Measurements from ENCODE around the gene SCLY. TPM values are rescaled to one million over a fixed set of nuclear protein-coding genes. Genes with fewer than 3 reads are reported as not detected.

Gene SCLY
- total and polyA plus RNA-seq, 2 of the 13 experiments (the other 11 are each of a cell fraction or from before 2014, with no cell fraction given), result 27.9 to 38.6 TPM

GRCh38 chr2:238136820-238137537, 76.2 kb downstream of the SCLY start (continued):
- TF ChIP-seq ARID3A (IDR thresholded peaks at IDR 0.05; ENCODE audit: low read depth, low read length) (no peak), ZNF652 (CRISPR knock-in tag; IDR thresholded peaks at IDR 0.05; ENCODE audit: borderline replicate concordance, low read depth) (no peak), ZC3H13 (CRISPR knock-in tag; IDR thresholded peaks at IDR 0.05) (no peak), ZUFSP (CRISPR knock-in tag; IDR thresholded peaks at IDR 0.05; ENCODE audit: borderline replicate concordance) (no peak), HHEX (CRISPR knock-in tag; IDR thresholded peaks at IDR 0.05) (no peak), SRF (IDR thresholded peaks at IDR 0.05; ENCODE audit: low read depth, low read length) (no peak), ZNF775 (CRISPR knock-in tag; IDR thresholded peaks at IDR 0.05; ENCODE audit: borderline replicate concordance) (no peak), KDM5A (IDR thresholded peaks at IDR 0.05; ENCODE audit: borderline replicate concordance, low read length) (no peak), RFX5 (IDR thresholded peaks at IDR 0.05; ENCODE audit: low read depth, low read length) (no peak), CSRNP1 (CRISPR knock-in tag; IDR thresholded peaks at IDR 0.05) (no peak)
- TF ChIP-seq, protein P1, sequence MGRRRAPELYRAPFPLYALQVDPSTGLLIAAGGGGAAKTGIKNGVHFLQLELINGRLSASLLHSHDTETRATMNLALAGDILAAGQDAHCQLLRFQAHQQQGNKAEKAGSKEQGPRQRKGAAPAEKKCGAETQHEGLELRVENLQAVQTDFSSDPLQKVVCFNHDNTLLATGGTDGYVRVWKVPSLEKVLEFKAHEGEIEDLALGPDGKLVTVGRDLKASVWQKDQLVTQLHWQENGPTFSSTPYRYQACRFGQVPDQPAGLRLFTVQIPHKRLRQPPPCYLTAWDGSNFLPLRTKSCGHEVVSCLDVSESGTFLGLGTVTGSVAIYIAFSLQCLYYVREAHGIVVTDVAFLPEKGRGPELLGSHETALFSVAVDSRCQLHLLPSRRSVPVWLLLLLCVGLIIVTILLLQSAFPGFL (CRISPR knock-in tag; IDR thresholded peaks at IDR 0.05), result no peak
- TF ChIP-seq, protein P2, sequence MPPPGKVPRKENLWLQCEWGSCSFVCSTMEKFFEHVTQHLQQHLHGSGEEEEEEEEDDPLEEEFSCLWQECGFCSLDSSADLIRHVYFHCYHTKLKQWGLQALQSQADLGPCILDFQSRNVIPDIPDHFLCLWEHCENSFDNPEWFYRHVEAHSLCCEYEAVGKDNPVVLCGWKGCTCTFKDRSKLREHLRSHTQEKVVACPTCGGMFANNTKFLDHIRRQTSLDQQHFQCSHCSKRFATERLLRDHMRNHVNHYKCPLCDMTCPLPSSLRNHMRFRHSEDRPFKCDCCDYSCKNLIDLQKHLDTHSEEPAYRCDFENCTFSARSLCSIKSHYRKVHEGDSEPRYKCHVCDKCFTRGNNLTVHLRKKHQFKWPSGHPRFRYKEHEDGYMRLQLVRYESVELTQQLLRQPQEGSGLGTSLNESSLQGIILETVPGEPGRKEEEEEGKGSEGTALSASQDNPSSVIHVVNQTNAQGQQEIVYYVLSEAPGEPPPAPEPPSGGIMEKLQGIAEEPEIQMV (CRISPR knock-in tag; IDR thresholded peaks at IDR 0.05; ENCODE audit: low read depth), result no peak; the same call in 1 of the 2 replicates
- TF ChIP-seq, protein P3, sequence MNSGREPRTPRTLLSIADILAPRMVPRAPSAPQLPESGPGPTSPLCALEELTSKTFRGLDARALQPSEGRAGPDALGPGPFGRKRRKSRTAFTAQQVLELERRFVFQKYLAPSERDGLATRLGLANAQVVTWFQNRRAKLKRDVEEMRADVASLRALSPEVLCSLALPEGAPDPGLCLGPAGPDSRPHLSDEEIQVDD (CRISPR knock-in tag; IDR thresholded peaks at IDR 0.05; ENCODE audit: borderline replicate concordance), result no peak
- TF ChIP-seq, protein P4, sequence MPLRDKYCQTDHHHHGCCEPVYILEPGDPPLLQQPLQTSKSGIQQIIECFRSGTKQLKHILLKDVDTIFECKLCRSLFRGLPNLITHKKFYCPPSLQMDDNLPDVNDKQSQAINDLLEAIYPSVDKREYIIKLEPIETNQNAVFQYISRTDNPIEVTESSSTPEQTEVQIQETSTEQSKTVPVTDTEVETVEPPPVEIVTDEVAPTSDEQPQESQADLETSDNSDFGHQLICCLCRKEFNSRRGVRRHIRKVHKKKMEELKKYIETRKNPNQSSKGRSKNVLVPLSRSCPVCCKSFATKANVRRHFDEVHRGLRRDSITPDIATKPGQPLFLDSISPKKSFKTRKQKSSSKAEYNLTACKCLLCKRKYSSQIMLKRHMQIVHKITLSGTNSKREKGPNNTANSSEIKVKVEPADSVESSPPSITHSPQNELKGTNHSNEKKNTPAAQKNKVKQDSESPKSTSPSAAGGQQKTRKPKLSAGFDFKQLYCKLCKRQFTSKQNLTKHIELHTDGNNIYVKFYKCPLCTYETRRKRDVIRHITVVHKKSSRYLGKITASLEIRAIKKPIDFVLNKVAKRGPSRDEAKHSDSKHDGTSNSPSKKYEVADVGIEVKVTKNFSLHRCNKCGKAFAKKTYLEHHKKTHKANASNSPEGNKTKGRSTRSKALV (CRISPR knock-in tag; IDR thresholded peaks at IDR 0.05), result no peak
